Measurements from ENCODE around the gene SLC48A1.

Gene SLC48A1

GRCh38 chr12:47757840-47758583 is 15.0 kb upstream of the SLC48A1 start:
- DNase-seq (ENCODE audit: low read depth, low spot score): no peak

- no peak for DNase-seq (ENCODE audit: low read depth, low spot score)
These were observed 14.5 kb upstream of the SLC48A1 start for GRCh38 chr12:47758584-47758833.

GRCh38 chr12:47758834-47759690 is 14.0 kb upstream of the SLC48A1 start, which contains the start of gene RAPGEF3:
TSS of gene RAPGEF3 (minus strand) at chr12:47758880. CDS start at chr12:47758556, 324 bp downstream.
- no peak for DNase-seq (ENCODE audit: low read depth, low spot score)

GRCh38 chr12:47762850-47763465 is 10.1 kb upstream of the SLC48A1 start:
- DNase-seq (ENCODE audit: low read depth, low spot score): no peak

- DNase-seq (ENCODE audit: low read depth, low spot score): no peak
These were observed 9.3 kb upstream of the SLC48A1 start for GRCh38 chr12:47763481-47764346.

GRCh38 chr12:47766502-47767215 is 6.4 kb upstream of the SLC48A1 start:
- no peak for DNase-seq (ENCODE audit: low read depth, low spot score)

GRCh38 chr12:47767216-47767724 is 5.8 kb upstream of the SLC48A1 start:
- no peak for DNase-seq (ENCODE audit: low read depth, low spot score)

GRCh38 chr12:47768323-47768811 is 4.7 kb upstream of the SLC48A1 start:
- DNase-seq (ENCODE audit: low read depth, low spot score): no peak

GRCh38 chr12:47769234-47770085 is 3.6 kb upstream of the SLC48A1 start:
- DNase-seq (ENCODE audit: low read depth, low spot score): no peak

- DNase-seq (ENCODE audit: low read depth, low spot score): no peak
These were observed 2.8 kb upstream of the SLC48A1 start for GRCh38 chr12:47770086-47770726.

- no peak for DNase-seq (ENCODE audit: low read depth, low spot score)
These were observed 1.7 kb upstream of the SLC48A1 start for GRCh38 chr12:47771304-47771703.

GRCh38 chr12:47772094-47772660 is 861 bp upstream of the SLC48A1 start:
- DNase-seq (ENCODE audit: low read depth, low spot score): no peak

- no peak for DNase-seq (ENCODE audit: low read depth, low spot score)
These were observed 338 bp upstream of the SLC48A1 start for GRCh38 chr12:47772738-47773061.

- no peak for DNase-seq (ENCODE audit: low read depth, low spot score)
These were observed 981 bp downstream of the SLC48A1 start for GRCh38 chr12:47773858-47774580.

GRCh38 chr12:47774663-47775062 is 1.6 kb downstream of the SLC48A1 start:
- no peak for DNase-seq (ENCODE audit: low read depth, low spot score)

GRCh38 chr12:47775100-47775911 is 2.3 kb downstream of the SLC48A1 start:
- no peak for DNase-seq (ENCODE audit: low read depth, low spot score)

GRCh38 chr12:47776471-47777143 is 3.6 kb downstream of the SLC48A1 start:
- no peak for DNase-seq (ENCODE audit: low read depth, low spot score)

Measured in smooth muscle cell of the brain vasculature (primary cell).